ENCODE results near the gene C20orf173.
"Not testable (repeated sequence)": the region's sequence is repeated elsewhere in the genome, so short reads cannot be mapped to it uniquely, and the experiment has no call there.

Gene C20orf173

GRCh38 chr20:35547329-35547728 is 17.9 kb upstream of the C20orf173 start:
- no peak for DNase-seq (ENCODE audit: extremely low read depth in 1 of 2, low read depth in 1 of 2)

DNA sequence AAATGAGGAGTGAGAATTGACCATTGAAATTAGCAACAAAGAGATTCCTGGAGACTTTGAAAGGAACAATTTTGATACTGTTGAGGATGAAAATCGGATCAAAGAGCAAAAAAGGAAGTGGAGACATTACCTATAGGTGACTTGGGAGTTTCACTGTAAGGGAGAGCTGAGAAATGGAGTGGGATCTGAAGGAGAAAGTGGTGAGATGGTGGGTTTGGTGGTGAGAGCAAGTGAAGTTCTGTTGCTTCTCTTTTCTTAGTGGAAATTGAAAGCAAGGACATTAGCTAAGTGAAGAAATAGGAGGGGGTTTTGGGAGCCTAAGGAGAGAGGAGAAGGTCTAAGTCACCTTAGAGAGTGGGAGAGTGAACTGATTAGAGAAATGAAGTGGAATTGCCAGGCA is 16.7 kb upstream of the C20orf173 start:
- no peak for DNase-seq (ENCODE audit: extremely low read depth in 1 of 2, low read depth in 1 of 2)

DNA sequence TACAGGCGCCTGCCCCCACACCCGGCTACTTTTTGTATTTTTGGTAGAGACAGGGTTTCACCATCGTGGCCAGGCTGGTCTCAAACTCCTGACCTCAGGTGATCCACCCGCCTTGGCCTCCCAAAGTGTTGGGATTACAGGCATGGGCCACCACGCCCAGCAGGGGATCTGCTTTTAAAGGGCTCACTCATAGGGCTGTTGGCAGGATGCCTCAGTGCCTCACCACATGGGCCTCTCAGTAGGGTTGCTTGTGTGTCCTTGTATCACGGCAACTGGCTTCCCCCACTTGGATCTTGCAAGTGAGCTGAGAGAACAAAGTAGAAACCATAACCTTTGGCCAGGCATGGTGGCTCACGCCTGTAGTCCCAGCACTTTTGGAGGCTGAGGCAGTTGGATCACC is 15.5 kb upstream of the C20orf173 start:
- not testable (repeated sequence) for DNase-seq (ENCODE audit: extremely low read depth in 1 of 2, low read depth in 1 of 2)

DNA sequence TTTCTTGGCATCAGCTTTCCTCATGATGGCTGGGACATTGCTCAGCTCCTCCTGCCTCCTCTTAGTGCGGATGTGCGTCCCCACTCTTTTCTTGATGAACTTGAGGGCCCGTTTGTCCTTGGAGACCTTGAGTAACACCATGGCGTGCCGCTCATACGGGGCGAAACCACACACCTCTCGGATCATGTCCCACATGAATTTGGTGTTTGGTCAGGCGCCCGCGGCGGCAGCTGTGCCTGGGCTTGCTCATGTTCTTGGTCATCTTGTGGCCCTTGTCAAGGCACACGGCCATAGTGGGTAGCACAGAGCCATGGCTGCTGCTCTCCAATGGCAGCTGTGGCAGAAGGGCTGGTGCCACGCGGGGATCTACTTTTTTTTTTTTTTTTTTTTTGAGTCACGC is 15.0 kb upstream of the C20orf173 start:
- no peak for DNase-seq (ENCODE audit: extremely low read depth in 1 of 2, low read depth in 1 of 2)

- DNase-seq (ENCODE audit: extremely low read depth in 1 of 2, low read depth in 1 of 2): no peak
These were observed 13.5 kb upstream of the C20orf173 start for GRCh38 chr20:35542990-35543389.

GRCh38 chr20:35541783-35542662 is 12.6 kb upstream of the C20orf173 start, which contains the start of gene ERGIC3:
Gene ERGIC3, plus strand, starts transcription at chr20:35542078. Its CDS starts 20 bp downstream, at chr20:35542098.
- peak; percentile 94 to 98 for DNase-seq (ENCODE audit: extremely low read depth in 1 of 2, low read depth in 1 of 2)

GRCh38 chr20:35541118-35541782 is 11.8 kb upstream of the C20orf173 start:
- DNase-seq (ENCODE audit: extremely low read depth in 1 of 2, low read depth in 1 of 2): no peak

GRCh38 chr20:35539756-35540212 is 10.3 kb upstream of the C20orf173 start:
- DNase-seq (ENCODE audit: extremely low read depth in 1 of 2, low read depth in 1 of 2): no peak

- DNase-seq (ENCODE audit: extremely low read depth in 1 of 2, low read depth in 1 of 2): no peak
These were observed 2.2 kb downstream of the C20orf173 start for GRCh38 chr20:35527122-35527769.

DNA sequence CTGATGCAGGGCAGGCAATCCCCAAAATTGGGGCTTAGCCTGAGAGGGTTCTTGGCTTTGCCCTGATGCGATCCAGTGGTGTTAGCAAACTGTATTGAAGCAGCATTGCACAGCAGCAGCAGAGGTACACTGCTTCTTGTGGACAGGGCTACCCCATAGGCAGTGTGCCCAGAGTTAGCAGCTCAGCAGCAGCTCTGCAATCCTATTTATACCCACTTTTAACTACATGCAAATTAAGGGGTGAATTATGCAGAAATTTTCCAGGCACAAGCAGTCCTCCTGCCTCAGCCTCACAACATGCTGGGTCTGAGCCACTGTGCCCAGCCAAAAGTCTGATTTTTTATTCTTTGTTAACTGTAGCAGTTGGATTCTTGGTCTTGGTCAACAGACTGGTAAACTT is 3.8 kb downstream of the C20orf173 start:
- DNase-seq (ENCODE audit: extremely low read depth in 1 of 2, low read depth in 1 of 2): no peak

DNA sequence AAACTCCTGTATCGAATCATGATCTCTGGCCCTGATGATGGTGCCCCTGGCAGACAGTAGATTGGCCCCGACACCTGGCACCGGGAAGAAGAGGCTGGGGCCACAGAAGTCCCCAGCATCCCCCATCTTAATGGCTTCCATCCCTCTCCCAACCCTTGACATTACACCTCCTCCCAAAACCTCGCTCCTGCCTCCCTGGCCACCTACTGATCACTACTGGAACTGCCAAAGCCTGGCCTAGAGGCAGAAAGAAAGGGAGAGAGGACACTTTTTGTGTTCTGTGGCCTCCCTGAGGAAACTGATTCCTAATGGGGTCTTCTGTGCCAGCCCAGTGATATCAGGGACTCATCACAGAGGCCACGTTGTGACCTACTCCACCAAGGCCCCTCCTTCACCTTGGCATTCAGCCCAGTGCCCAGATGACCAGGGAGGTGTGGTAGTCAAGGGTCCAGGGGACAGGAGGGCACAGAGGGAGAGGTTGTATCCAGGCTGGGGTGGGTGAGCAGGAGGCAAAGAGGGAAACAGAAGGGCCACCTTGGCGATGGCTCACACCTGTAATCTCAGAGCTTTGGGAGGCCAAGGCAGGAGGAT is 6.1 kb downstream of the C20orf173 start:
- DNase-seq (ENCODE audit: extremely low read depth in 1 of 2, low read depth in 1 of 2): no peak

- DNase-seq (ENCODE audit: extremely low read depth in 1 of 2, low read depth in 1 of 2): no peak
These were observed 10.5 kb downstream of the C20orf173 start for GRCh38 chr20:35518955-35519354.

- not testable (repeated sequence) for DNase-seq (ENCODE audit: extremely low read depth in 1 of 2, low read depth in 1 of 2)
These were observed 11.7 kb downstream of the C20orf173 start for GRCh38 chr20:35517767-35518166.

- DNase-seq (ENCODE audit: extremely low read depth in 1 of 2, low read depth in 1 of 2): no peak
These were observed 12.3 kb downstream of the C20orf173 start for GRCh38 chr20:35517125-35517524.

DNA sequence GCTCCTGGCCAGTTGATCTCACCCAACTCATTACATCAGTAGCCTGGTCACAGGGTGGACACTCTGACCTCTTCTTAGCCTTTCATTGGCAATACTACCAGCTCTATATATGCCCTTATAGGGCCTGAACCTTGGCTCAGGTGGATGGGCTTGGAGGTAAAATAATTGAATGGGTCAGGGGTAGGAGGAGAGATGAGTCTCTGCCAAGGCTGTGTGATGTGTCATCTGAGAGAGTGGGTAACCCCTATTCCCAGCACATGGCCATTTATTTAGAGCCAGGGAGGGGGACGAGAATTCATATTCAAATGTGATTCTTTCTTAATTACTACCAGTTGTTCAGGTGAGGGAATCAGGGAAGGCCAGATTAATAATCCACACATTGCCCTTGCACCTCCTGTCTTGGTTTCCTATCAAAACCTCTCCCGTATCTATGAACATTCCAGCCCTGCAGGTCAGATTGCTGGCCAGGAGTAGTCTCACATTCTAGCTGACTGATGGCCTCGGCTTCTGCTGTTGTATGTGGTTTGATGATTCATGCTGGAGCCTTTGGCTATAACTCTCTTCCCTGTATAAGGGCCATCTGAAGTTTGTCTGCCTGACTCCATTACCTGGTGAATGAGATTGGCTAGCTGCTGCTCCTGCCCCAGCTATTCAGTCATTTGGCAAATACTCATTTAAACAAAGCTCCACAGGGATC is 13.4 kb downstream of the C20orf173 start:
- no peak for DNase-seq (ENCODE audit: extremely low read depth in 1 of 2, low read depth in 1 of 2)

DNA sequence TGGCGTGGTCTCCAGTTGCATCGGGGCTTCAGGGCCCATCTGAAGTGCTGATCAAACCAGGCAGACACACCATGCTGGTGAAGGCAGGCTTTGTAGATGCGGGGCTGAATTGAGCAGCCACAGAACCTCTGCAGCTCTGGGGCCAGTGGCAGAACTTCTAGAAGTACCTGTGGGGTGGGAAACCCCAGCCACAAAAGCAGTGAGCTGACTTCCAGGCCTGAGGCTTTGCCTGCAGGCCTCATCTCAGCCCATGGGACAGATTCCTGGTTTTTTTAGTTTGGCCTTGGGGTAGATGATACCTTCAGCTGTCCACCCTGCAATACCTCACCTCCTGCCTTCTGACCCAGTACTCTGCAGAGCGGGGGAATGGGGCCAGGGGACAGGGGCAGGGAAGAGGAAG is 14.1 kb downstream of the C20orf173 start:
- DNase-seq (ENCODE audit: extremely low read depth in 1 of 2, low read depth in 1 of 2): no peak

DNA sequence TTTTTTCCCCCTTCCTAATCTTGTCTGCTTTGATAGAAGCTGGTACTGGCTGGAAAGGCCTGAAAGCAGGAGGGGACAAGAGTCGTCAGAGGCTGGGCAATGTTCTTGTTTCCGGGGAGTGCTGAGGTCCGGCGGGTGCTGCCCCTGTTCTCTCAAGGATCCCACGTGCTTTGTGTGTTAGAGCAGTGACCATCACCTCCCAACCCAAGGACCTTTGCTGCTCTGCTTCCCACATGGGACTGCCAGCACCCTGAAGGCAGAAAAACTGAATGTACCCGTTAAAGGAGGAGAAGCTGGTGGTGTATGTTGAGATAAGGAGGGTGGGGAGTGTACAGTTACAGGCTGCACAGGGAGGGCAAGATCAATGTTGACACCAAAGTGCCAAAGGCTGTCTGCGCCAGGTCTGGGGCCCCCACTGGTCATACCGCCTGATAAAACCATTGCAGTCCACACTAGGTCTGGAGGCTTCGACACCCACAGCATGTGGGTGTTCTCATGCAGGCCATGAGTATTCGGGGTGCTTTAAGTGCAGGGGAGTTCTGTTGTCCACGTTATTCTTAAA is 15.0 kb downstream of the C20orf173 start:
- DNase-seq (ENCODE audit: extremely low read depth in 1 of 2, low read depth in 1 of 2): no peak

- no peak for DNase-seq (ENCODE audit: extremely low read depth in 1 of 2, low read depth in 1 of 2)
These were observed 17.5 kb downstream of the C20orf173 start for GRCh38 chr20:35511814-35512420.

- no peak for DNase-seq (ENCODE audit: extremely low read depth in 1 of 2, low read depth in 1 of 2)
These were observed 18.3 kb downstream of the C20orf173 start for GRCh38 chr20:35510951-35511735.

Measured in stimulated activated CD8-positive, alpha-beta memory T cell treated with anti-CD3 and anti-CD28 coated beads, Interleukin-7, amount 100 ng/mL, for 48 hours (primary cell).